H1 (cell line): Measurements from ENCODE around the gene HEPHL1. TPM values are rescaled to one million over a fixed set of nuclear protein-coding genes. Genes with fewer than 3 reads are reported as not detected.

ENCODE experiments used
- CTCF ChIA-PET: fragments of 300-600 bp; sonication (Branson Sonifier 250); formaldehyde crosslinking; loops from one replicate; lab custom pipeline; 2021; ENCODE audit not compliant: partially characterized antibody; lab: Charles Lee
- POLR2A ChIA-PET: fragments of 300-600 bp; sonication (Branson Sonifier 250); formaldehyde crosslinking; loops from one replicate; lab custom pipeline; 2021; ENCODE audit warnings: inconsistent platforms; ENCODE audit not compliant: partially characterized antibody; lab: Charles Lee
- DNase-seq, 2 experiments: peaks; one replicate each; pipeline versions ENCODE4 v3.0.0 to v3.0.0-alpha.2; 2010 to 2022; ENCODE audit warnings: low spot score in 2 of 2, low read depth in 1 of 2, mixed read lengths in 1 of 2
- FAIRE-seq: peaks from 2 replicates; lab custom pipeline; 2011; peaks lifted over from hg19 to GRCh38; lab: Jason Lieb, UNC
- H2AFZ ChIP-seq: 2 replicates; pipeline ENCODE4 v1.8.1; 2012; ENCODE audit warnings: low read length, inconsistent platforms
- H2AK5ac ChIP-seq: 2 replicates; pipeline ENCODE4 v1.6.1; 2013; ENCODE audit warnings: low read depth, low read length
- H2BK120ac ChIP-seq: replicated peaks from 2 replicates; pipeline ENCODE3; 2013; ENCODE audit warnings: low read depth, low read length, inconsistent platforms
- H2BK12ac ChIP-seq: 2 replicates; pipeline ENCODE4 v1.6.1; 2013; ENCODE audit warnings: low read depth, low read length
- H2BK15ac ChIP-seq: 2 replicates; pipeline ENCODE4 v1.6.1; 2013; ENCODE audit warnings: low read length
- H2BK20ac ChIP-seq: 2 replicates; pipeline ENCODE4 v1.6.1; 2013; ENCODE audit warnings: low read length
- H2BK5ac ChIP-seq: 2 replicates; pipeline ENCODE4 v1.6.1; 2013; ENCODE audit warnings: low read depth, low read length
- H3K14ac ChIP-seq: 2 replicates; pipeline ENCODE4 v1.6.1; 2013; ENCODE audit warnings: inconsistent platforms; ENCODE audit not compliant: insufficient read length
- H3K18ac ChIP-seq: 2 replicates; pipeline ENCODE4 v1.6.1; 2013; ENCODE audit warnings: low read length; ENCODE audit errors: extremely low read depth
- H3K23ac ChIP-seq: 2 replicates; pipeline ENCODE4 v1.6.1; 2013; ENCODE audit warnings: inconsistent platforms; ENCODE audit not compliant: insufficient read length
- H3K23me2 ChIP-seq: 2 replicates; pipeline ENCODE4 v1.6.1; 2013; ENCODE audit warnings: low read depth, low read length
- H3K27ac ChIP-seq: 2 replicates; pipeline ENCODE4 v1.6.1; 2011; ENCODE audit warnings: low read depth, low read length, inconsistent platforms
- H3K27me3 ChIP-seq, 4 experiments: replicated peaks in 1 of 4; 1 replicate in 1 of 4; 2 replicates in 3 of 4; pipeline versions ENCODE4 v1.6.1 to v1.8.1; 2011 to 2013; ENCODE audit warnings: low read length in 3 of 4, mild to moderate bottlenecking in 3 of 4, inconsistent platforms in 2 of 4, mixed read lengths in 2 of 4, moderate library complexity in 1 of 4; ENCODE audit not compliant: control insufficient read depth in 3 of 4, insufficient read depth in 3 of 4; ENCODE audit errors: extremely low read depth in 1 of 4
- H3K36me3 ChIP-seq, 4 experiments: 2 replicates each; pipeline versions ENCODE4 v1.6.1 to v1.8.1; 2011 to 2013; ENCODE audit warnings: mild to moderate bottlenecking in 4 of 4, low read length in 3 of 4, moderate library complexity in 2 of 4, control low read depth in 1 of 4, inconsistent platforms in 1 of 4; ENCODE audit not compliant: insufficient read depth in 4 of 4, control insufficient read depth in 2 of 4
- H3K4ac ChIP-seq: replicated peaks from 2 replicates; pipeline ENCODE3; 2013; ENCODE audit warnings: low read length, low read depth, mixed read lengths, inconsistent platforms; ENCODE audit not compliant: insufficient read length
- H3K4me1 ChIP-seq, 4 experiments: replicated peaks in 1 of 4; 1 replicate in 1 of 4; 2 replicates in 3 of 4; pipeline versions ENCODE4 v1.6.1 to v1.8.1; 2011 to 2013; ENCODE audit warnings: low read length in 3 of 4, inconsistent platforms in 2 of 4, mixed read lengths in 1 of 4; ENCODE audit not compliant: insufficient read depth in 4 of 4, control insufficient read depth in 3 of 4
- H3K4me2 ChIP-seq, 2 experiments: 2 replicates each; pipeline versions ENCODE4 v1.6.1 to v1.8.1; 2011 to 2013; ENCODE audit warnings: low read depth in 2 of 2, low read length in 2 of 2, control low read depth in 1 of 2, inconsistent platforms in 1 of 2, mild to moderate bottlenecking in 1 of 2; ENCODE audit not compliant: insufficient read depth in 1 of 2
- H3K4me3 ChIP-seq, 4 experiments: fragments of 200-600, 300-600 bp in 1 of 4; sonication (generic), shearing (Covaris generic), sonication (Bioruptor Twin) in 1 of 4; 2 replicates each; pipeline versions ENCODE4 v1.5.1 to v1.8.1; 2011 to 2016; ENCODE audit warnings: low read length in 4 of 4, low read depth in 3 of 4, control low read depth in 2 of 4, inconsistent platforms in 2 of 4, mild to moderate bottlenecking in 2 of 4, mixed read lengths in 1 of 4, moderate library complexity in 1 of 4; ENCODE audit not compliant: insufficient read depth in 2 of 4; ENCODE audit errors: extremely low read depth in 1 of 4
- H3K56ac ChIP-seq: replicated peaks from 2 replicates; pipeline ENCODE3; 2013; ENCODE audit warnings: low read depth, mild to moderate bottlenecking, mixed read lengths, low read length, inconsistent platforms; ENCODE audit not compliant: insufficient read length
- H3K79me1 ChIP-seq: 2 replicates; pipeline ENCODE4 v1.6.1; 2013; ENCODE audit warnings: low read depth, low read length, control low read depth
- H3K79me2 ChIP-seq, 2 experiments: 2 replicates each; pipeline versions ENCODE4 v1.6.1 to v1.8.1; 2012 to 2013; ENCODE audit warnings: low read length in 2 of 2, mild to moderate bottlenecking in 2 of 2, inconsistent platforms in 1 of 2; ENCODE audit not compliant: insufficient read depth in 2 of 2, control insufficient read depth in 1 of 2
- H3K9ac ChIP-seq, 4 experiments: replicated peaks in 1 of 4; 1 replicate in 1 of 4; 2 replicates in 3 of 4; pipeline versions ENCODE4 v1.6.1 to v1.8.1; 2011 to 2013; ENCODE audit warnings: low read depth in 3 of 4, low read length in 3 of 4, control low read depth in 2 of 4, mild to moderate bottlenecking in 2 of 4, moderate library complexity in 2 of 4, inconsistent platforms in 1 of 4; ENCODE audit errors: extremely low read depth in 1 of 4
- H3K9me3 ChIP-seq, 2 experiments: 2 replicates each; pipeline versions ENCODE4 v1.6.1 to v1.8.1; 2012 to 2013; ENCODE audit warnings: mild to moderate bottlenecking in 2 of 2, moderate library complexity in 2 of 2, control low read depth in 1 of 2, inconsistent platforms in 1 of 2, low read depth in 1 of 2, low read length in 1 of 2, mixed read lengths in 1 of 2; ENCODE audit not compliant: insufficient read depth in 2 of 2
- H4K20me1 ChIP-seq, 2 experiments: replicated peaks in 1 of 2; 2 replicates each; pipeline versions ENCODE3 to v1.8.1; 2011 to 2013; ENCODE audit warnings: inconsistent platforms in 2 of 2, low read length in 2 of 2, mild to moderate bottlenecking in 1 of 2; ENCODE audit not compliant: insufficient read depth in 2 of 2, control insufficient read depth in 1 of 2
- H4K5ac ChIP-seq: 2 replicates; pipeline ENCODE4 v1.6.1; 2013; ENCODE audit warnings: low read length, low read depth, mixed read lengths, inconsistent platforms; ENCODE audit not compliant: insufficient read length
- H4K8ac ChIP-seq: 2 replicates; pipeline ENCODE4 v1.8.0; 2013; ENCODE audit warnings: mild to moderate bottlenecking, moderate library complexity, low read length, inconsistent platforms; ENCODE audit not compliant: insufficient read depth; ENCODE audit errors: extremely low read depth
- H4K91ac ChIP-seq: replicated peaks from 2 replicates; pipeline ENCODE3; 2013; ENCODE audit warnings: low read length, mixed read lengths, inconsistent platforms; ENCODE audit not compliant: insufficient read length
- CHD1 ChIP-seq: IDR thresholded peaks from 2 replicates; pipeline ENCODE4 v1.6.1; 2012; ENCODE audit warnings: low read depth, low read length, improper control_type of control experiment
- GABPA ChIP-seq: IDR thresholded peaks from 2 replicates; pipeline ENCODE4 v1.6.1; 2011; ENCODE audit warnings: mild to moderate bottlenecking, low read length, moderate library complexity, borderline replicate concordance; ENCODE audit not compliant: insufficient read depth
- RAD21 ChIP-seq, 2 experiments: IDR thresholded peaks in 1 of 2; conservative IDR thresholded peaks in 1 of 2; 2 replicates each; pipeline ENCODE4 v1.6.1; 2011; ENCODE audit warnings: low read depth in 2 of 2, low read length in 2 of 2, improper control_type of control experiment in 1 of 2, inconsistent platforms in 1 of 2, mild to moderate bottlenecking in 1 of 2, moderate library complexity in 1 of 2
- TBP ChIP-seq: IDR thresholded peaks from 2 replicates; pipeline ENCODE4 v1.6.1; 2011; ENCODE audit warnings: low read depth, low read length, improper control_type of control experiment
- TEAD4 ChIP-seq: IDR thresholded peaks from 2 replicates; pipeline ENCODE4 v1.6.1; 2012; ENCODE audit warnings: low read depth, low read length, inconsistent platforms, mixed read lengths
- YY1 ChIP-seq: IDR thresholded peaks from 2 replicates; pipeline ENCODE4 v1.6.1; 2011; ENCODE audit warnings: low read depth, mild to moderate bottlenecking, low read length
- WGBS, 2 experiments: shearing (Covaris generic) in 1 of 2; methylation state at CpG; one replicate each; pipeline versions ENCODE4 v1.1.6 to v1.1.7; 2013 to 2015; ENCODE audit warnings: low lambda C conversion rate in 2 of 2, mixed read lengths in 2 of 2, inconsistent platforms in 1 of 2, low coverage in 1 of 2, missing lambda C conversion rate in 1 of 2; ENCODE audit not compliant: insufficient replicate concordance in 2 of 2, insufficient coverage in 1 of 2, insufficient read length in 1 of 2; ENCODE audit errors: extremely low coverage in 1 of 2, missing lambda C conversion rate in 1 of 2; 5-methylcytosine and 5-hydroxymethylcytosine counted together
- polyA plus RNA-seq, 7 experiments: library from polyadenylated mRNA; depleted of rRNA in 3 of 7; stranded (reverse) in 5 of 7; unstranded in 2 of 7; fragments of >200 nt in 5 of 7; fragments of 200-250 nt in 2 of 7; gene quantifications; 1 replicate in 5 of 7; 2 replicates in 1 of 7; 4 replicates in 1 of 7; pipeline versions ENCODE4 v1.2.1 to v1.2.3, GENCODE V29; 2011 to 2013; ENCODE audit warnings: missing spikeins in 2 of 7, mixed read lengths in 2 of 7
- total RNA-seq: library from RNA; stranded (reverse); fragmentation: NEBNext Ultra II Directional; extraction: Animal tissue kit (Norgen Biotek cat#: 25700); gene quantifications from 2 replicates; pipeline ENCODE4 v1.2.1, GENCODE V29; 2021
- TF ChIP-seq, protein P1 (sequence below), 3 experiments: IDR thresholded peaks; 1 replicate in 2 of 3; 2 replicates in 1 of 3; pipeline versions ENCODE4 v1.5.1 to v1.6.1; 2011; ENCODE audit warnings: low read length in 3 of 3, mild to moderate bottlenecking in 3 of 3, inconsistent platforms in 2 of 3, low read depth in 1 of 3, moderate library complexity in 1 of 3; ENCODE audit not compliant: insufficient read depth in 1 of 3; ENCODE audit errors: control extremely low read depth in 1 of 3

HEPHL1 gene
- total and polyA plus RNA-seq, 2 of the 8 experiments (the other 6 are each of a cell fraction or from before 2014, with no cell fraction given): 0.09 to 0.11 TPM

DNA sequence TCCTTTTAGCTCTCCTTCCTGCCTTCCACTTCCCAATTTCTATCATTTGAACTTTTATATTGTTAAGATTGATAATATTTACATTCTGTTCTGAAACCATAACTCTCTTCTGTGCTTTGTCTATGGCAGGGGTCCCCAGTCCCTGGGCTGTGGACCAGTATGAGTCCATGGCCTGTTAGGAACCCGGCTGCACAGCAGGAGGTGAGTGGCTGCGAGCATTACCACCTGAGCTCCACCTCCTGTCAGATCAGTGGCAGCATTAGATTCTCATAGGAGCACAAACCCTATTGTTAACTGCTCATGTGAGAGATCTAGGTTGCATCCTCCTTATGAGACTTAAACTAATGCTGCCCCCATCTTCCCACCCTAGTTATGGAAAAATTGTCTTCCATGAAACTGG, 48.4 kb upstream of the HEPHL1 start:
- TF ChIP-seq CHD1 (no peak), GABPA (no peak), TBP (no peak), TEAD4 (no peak), YY1 (no peak), RAD21 (IDR thresholded peaks at IDR 0.05 in 1 of 2, conservative IDR thresholded peaks at IDR 0.05 in 1 of 2; ENCODE audit: low read depth in 2 of 2, low read length in 2 of 2) (no peak)
- TF ChIP-seq, protein P1, sequence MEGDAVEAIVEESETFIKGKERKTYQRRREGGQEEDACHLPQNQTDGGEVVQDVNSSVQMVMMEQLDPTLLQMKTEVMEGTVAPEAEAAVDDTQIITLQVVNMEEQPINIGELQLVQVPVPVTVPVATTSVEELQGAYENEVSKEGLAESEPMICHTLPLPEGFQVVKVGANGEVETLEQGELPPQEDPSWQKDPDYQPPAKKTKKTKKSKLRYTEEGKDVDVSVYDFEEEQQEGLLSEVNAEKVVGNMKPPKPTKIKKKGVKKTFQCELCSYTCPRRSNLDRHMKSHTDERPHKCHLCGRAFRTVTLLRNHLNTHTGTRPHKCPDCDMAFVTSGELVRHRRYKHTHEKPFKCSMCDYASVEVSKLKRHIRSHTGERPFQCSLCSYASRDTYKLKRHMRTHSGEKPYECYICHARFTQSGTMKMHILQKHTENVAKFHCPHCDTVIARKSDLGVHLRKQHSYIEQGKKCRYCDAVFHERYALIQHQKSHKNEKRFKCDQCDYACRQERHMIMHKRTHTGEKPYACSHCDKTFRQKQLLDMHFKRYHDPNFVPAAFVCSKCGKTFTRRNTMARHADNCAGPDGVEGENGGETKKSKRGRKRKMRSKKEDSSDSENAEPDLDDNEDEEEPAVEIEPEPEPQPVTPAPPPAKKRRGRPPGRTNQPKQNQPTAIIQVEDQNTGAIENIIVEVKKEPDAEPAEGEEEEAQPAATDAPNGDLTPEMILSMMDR (IDR thresholded peaks at IDR 0.05; ENCODE audit: control extremely low read depth in 1 of 3, insufficient read depth in 1 of 3, low read depth in 1 of 3, low read length in 3 of 3): no peak
- H4K8ac ChIP-seq: no peak overlapping the region
- H2BK5ac ChIP-seq: no peak overlapping the region
- H3K79me1 ChIP-seq: no peaks in the 10 kb centered on the region
- H3K27me3 ChIP-seq: no peaks in the 10 kb centered on the region
- WGBS, 2 experiments: 73% methylated on average over 2 of the region's 2 CpGs; no CpG with 5 or more reads in 1 of the 2 experiments
- no peaks in the 10 kb centered on the region for H4K20me1 ChIP-seq
- H2AFZ ChIP-seq: no peak overlapping the region
- H3K9ac ChIP-seq: no peak overlapping the region
- H3K18ac ChIP-seq: no peak overlapping the region
- H2BK120ac ChIP-seq: no peak overlapping the region
- no peak overlapping the region for H3K4me3 ChIP-seq
- no peaks in the 10 kb centered on the region for H3K36me3 ChIP-seq
- no peak overlapping the region for H3K27ac ChIP-seq
- H2AK5ac ChIP-seq: no peak overlapping the region
- no peak overlapping the region for H2BK20ac ChIP-seq
- no peak overlapping the region for H4K5ac ChIP-seq
- H3K4me1 ChIP-seq: 0 out of 7 replicates have a peak, but pooled peaks cover 0 to 2% (median 0%) of the 10 kb centered on the region in 4 experiments
- CTCF ChIA-PET: interaction anchor here (0.6 to 1.0 kb wide), 3 partner anchors 9 to 1653 kb away, joined by 3 to 6 read pairs (median 3); no protein-coding TSS in a partner anchor
- H3K56ac ChIP-seq: no peak overlapping the region
- FAIRE-seq: no peak
- H2BK15ac ChIP-seq: no peak overlapping the region
- POLR2A ChIA-PET: interaction anchor here (0.7 kb wide), 1 partner anchor 14 kb away, joined by 4 read pairs; no protein-coding TSS in a partner anchor
- no peaks in the 10 kb centered on the region for H3K79me2 ChIP-seq
- peaks cover 3 to 4% of the 10 kb centered on the region in 2 experiments; a peak in 1 of 4 replicates for H3K9me3 ChIP-seq
- DNase-seq: no peak
- H2BK12ac ChIP-seq: no peak overlapping the region
- H3K23ac ChIP-seq: no peak overlapping the region
- peaks cover 2% of the 10 kb centered on the region; the same call in 1 of the 2 replicates for H3K23me2 ChIP-seq
- H3K4me2 ChIP-seq: no peak overlapping the region
- no peak overlapping the region for H3K14ac ChIP-seq
- H4K91ac ChIP-seq: no peak overlapping the region
- H3K4ac ChIP-seq: no peak overlapping the region
